ENCODE data around the gene GLYR1. TPM values are rescaled to one million over a fixed set of nuclear protein-coding genes. Genes with fewer than 3 reads are reported as not detected.

GLYR1 gene
- polyA plus RNA-seq, 1 experiment = 46.3 TPM

- no peak for TF ChIP-seq CTCF (IDR thresholded peaks at IDR 0.05; ENCODE audit: low read depth, low read length)
- ChIA-PET CTCF (interaction anchor here (1.7 kb wide), 1 partner anchor 118 kb away, joined by 6 read pairs; no protein-coding TSS in a partner anchor), POLR2A (no interaction called here)
- no peak overlapping the region for H3K4me3 ChIP-seq (ENCODE audit: low read depth, low read length)
- no peak overlapping the region for H3K27ac ChIP-seq (ENCODE audit: low read depth, low read length)
- H3K27me3 ChIP-seq (ENCODE audit: control insufficient read depth, insufficient read depth, low read length) = no peaks in the 10 kb centered on the region
- no peak for DNase-seq (ENCODE audit: low read depth, low spot score)
- no peaks in the 10 kb centered on the region for H3K9me3 ChIP-seq (ENCODE audit: control insufficient read depth, insufficient read depth, low read length)
Measured at GRCh38 chr16:4837733-4838501, 9.2 kb downstream of the GLYR1 start.

- TF ChIP-seq CTCF (IDR thresholded peaks at IDR 0.05; ENCODE audit: low read depth, low read length) = no peak
- Histone ChIP-seq H3K9me3 (ENCODE audit: control insufficient read depth, insufficient read depth, low read length) (no peaks in the 10 kb centered on the region), H3K27ac (ENCODE audit: low read depth, low read length) (no peak overlapping the region), H3K4me3 (ENCODE audit: low read depth, low read length) (no peak overlapping the region), H3K27me3 (ENCODE audit: control insufficient read depth, insufficient read depth, low read length) (no peaks in the 10 kb centered on the region)
- no peak for DNase-seq (ENCODE audit: low read depth, low spot score)
- ChIA-PET POLR2A (interaction anchor here (0.7 kb wide), 1 partner anchor 100 kb away, joined by 3 read pairs; no protein-coding TSS in a partner anchor), CTCF (interaction anchor here (1.0 to 1.7 kb wide), 2 partner anchors 22 to 119 kb away, joined by 3 to 6 read pairs; no protein-coding TSS in a partner anchor)
Measured at GRCh38 chr16:4836727-4837126, 10.4 kb downstream of the GLYR1 start.

GRCh38 chr16:4833584-4833983, 13.5 kb downstream of the GLYR1 start:
- ChIA-PET POLR2A (interaction anchor here (0.7 kb wide), 1 partner anchor 8 kb away, joined by 4 read pairs; no protein-coding TSS in a partner anchor), CTCF (interaction anchor here (0.7 to 1.9 kb wide), 2 partner anchors 122 to 221 kb away, joined by 5 read pairs; no protein-coding TSS in a partner anchor)
- Histone ChIP-seq H3K27ac (ENCODE audit: low read depth, low read length) (no peak overlapping the region), H3K27me3 (ENCODE audit: control insufficient read depth, insufficient read depth, low read length) (no peaks in the 10 kb centered on the region), H3K9me3 (ENCODE audit: control insufficient read depth, insufficient read depth, low read length) (no peaks in the 10 kb centered on the region), H3K4me3 (ENCODE audit: low read depth, low read length) (no peak overlapping the region)
- no peak for DNase-seq (ENCODE audit: low read depth, low spot score)
- TF ChIP-seq CTCF (IDR thresholded peaks at IDR 0.05; ENCODE audit: low read depth, low read length) = no peak

- CTCF ChIA-PET = interaction anchor here (1.9 kb wide), 1 partner anchor 123 kb away, joined by 5 read pairs; no protein-coding TSS in a partner anchor
- Histone ChIP-seq H3K4me3 (ENCODE audit: low read depth, low read length) (no peak overlapping the region), H3K27me3 (ENCODE audit: control insufficient read depth, insufficient read depth, low read length) (no peaks in the 10 kb centered on the region), H3K9me3 (ENCODE audit: control insufficient read depth, insufficient read depth, low read length) (no peaks in the 10 kb centered on the region), H3K27ac (ENCODE audit: low read depth, low read length) (no peak overlapping the region)
- no peak for TF ChIP-seq CTCF (IDR thresholded peaks at IDR 0.05; ENCODE audit: low read depth, low read length)
- POLR2A ChIA-PET = no interaction called here
- DNase-seq (ENCODE audit: low read depth, low spot score) = no peak
Measured at GRCh38 chr16:4832698-4833343, 14.3 kb downstream of the GLYR1 start.

GRCh38 chr16:4831616-4832015, 15.5 kb downstream of the GLYR1 start:
- no peak overlapping the region for H3K27ac ChIP-seq (ENCODE audit: low read depth, low read length)
- H3K27me3 ChIP-seq (ENCODE audit: control insufficient read depth, insufficient read depth, low read length) = no peaks in the 10 kb centered on the region
- no peak for TF ChIP-seq CTCF (IDR thresholded peaks at IDR 0.05; ENCODE audit: low read depth, low read length)
- no peak overlapping the region for H3K4me3 ChIP-seq (ENCODE audit: low read depth, low read length)
- ChIA-PET CTCF (no interaction called here), POLR2A (no interaction called here)
- no peaks in the 10 kb centered on the region for H3K9me3 ChIP-seq (ENCODE audit: control insufficient read depth, insufficient read depth, low read length)
- DNase-seq (ENCODE audit: low read depth, low spot score) = no peak

Measured in AG04450 (cell line).